ENCODE data around the gene GPER1.

GRCh38 chr7:1087952-1088920, at the start of gene GPER1:
- TF ChIP-seq CTCF (optimal IDR thresholded peaks at IDR 0.05 in 1 of 3, IDR thresholded peaks at IDR 0.05 in 1 of 3, conservative IDR thresholded peaks at IDR 0.05 in 1 of 3; ENCODE audit: extremely low read depth in 1 of 3, insufficient read depth in 2 of 3, low read length in 3 of 3) (no peak), EZH2 (IDR thresholded peaks at IDR 0.05; ENCODE audit: low read length) (no peak)
